Measurements from ENCODE around the gene NEUROG2. TPM values are rescaled to one million over a fixed set of nuclear protein-coding genes. Genes with fewer than 3 reads are reported as not detected.

The NEUROG2 gene
- total and polyA plus RNA-seq, 2 of the 4 experiments (the other 2 are of a cell fraction): not detected

GRCh38 chr4:112560084-112560483 is 44.1 kb upstream of the NEUROG2 start:
- Histone ChIP-seq H3K79me1 (ENCODE audit: low read depth in 1 of 2, low read length in 2 of 2) (no peaks in the 10 kb centered on the region), H4K91ac (ENCODE audit: insufficient read depth, low read depth, low read length) (no peak overlapping the region), H4K5ac (ENCODE audit: low read depth, low read length) (no peak overlapping the region), H2BK120ac (ENCODE audit: low read depth, low read length) (no peak overlapping the region), H3K4ac (ENCODE audit: low read depth, low read length) (no peak overlapping the region), H3K27me3 (ENCODE audit: control insufficient read depth, insufficient read depth, low read length) (no peaks in the 10 kb centered on the region), H2BK20ac (ENCODE audit: low read depth, low read length) (no peak overlapping the region), H3K4me3 (ENCODE audit: insufficient read depth, low read depth, low read length) (no peak overlapping the region), H3K14ac (replicated peaks; ENCODE audit: low read depth, low read length) (no peak overlapping the region), H3K4me1 (ENCODE audit: control insufficient read depth, insufficient read depth, low read length) (no peaks in the 10 kb centered on the region), H3K56ac (ENCODE audit: extremely low read depth, insufficient read depth, low read length) (no peak overlapping the region), H3K36me3 (ENCODE audit: control insufficient read depth, insufficient read depth, low read length) (no peaks in the 10 kb centered on the region), H3K9me3 (ENCODE audit: control insufficient read depth, insufficient read depth, low read length) (no peaks in the 10 kb centered on the region), H4K8ac (ENCODE audit: low read depth in 2 of 2, low read length in 2 of 2) (no peak overlapping the region), H3K23ac (ENCODE audit: low read depth, low read length) (no peak overlapping the region), H3K18ac (ENCODE audit: low read depth, low read length) (no peak overlapping the region), H3K9me1 (ENCODE audit: insufficient read depth, low read length) (no peaks in the 10 kb centered on the region), H2AFZ (replicated peaks; ENCODE audit: low read length, poor library complexity) (no peak overlapping the region), H3K4me2 (ENCODE audit: low read depth, low read length) (no peak overlapping the region), H4K20me1 (ENCODE audit: insufficient read depth, low read length) (no peaks in the 10 kb centered on the region), H2BK5ac (ENCODE audit: low read depth, low read length, poor library complexity, severe bottlenecking) (no peak overlapping the region), H2AK9ac (replicated peaks; ENCODE audit: low read depth, low read length, poor library complexity) (no peak overlapping the region), H3K27ac (ENCODE audit: insufficient read depth, low read length) (no peak overlapping the region), H3K9ac (ENCODE audit: low read depth, low read length) (no peak overlapping the region), H2AK5ac (ENCODE audit: low read depth, low read length) (no peak overlapping the region), H2BK15ac (ENCODE audit: low read depth, low read length) (no peak overlapping the region)
- in situ Hi-C loops (cut with MboI; ENCODE audit: low sequenced_read_pairs): no loop called here
- BruUV-seq (replicated peaks): no TSS peak
- DNase-seq: no peak
- ATAC-seq (ENCODE audit: low read depth): no peak
- WGBS, 2 experiments (ENCODE audit: extremely low coverage in 2 of 2, insufficient read length in 1 of 2): 100% methylated on average over 1 of the region's 2 CpGs; no CpG with 5 or more reads in 1 of the 2 experiments
- TF ChIP-seq SMC3 (IDR thresholded peaks at IDR 0.05; ENCODE audit: low read depth, low read length) (no peak), CEBPB (IDR thresholded peaks at IDR 0.05; ENCODE audit: low read depth, low read length) (no peak), BHLHE40 (IDR thresholded peaks at IDR 0.05; ENCODE audit: low read depth, low read length) (no peak), MXI1 (IDR thresholded peaks at IDR 0.05; ENCODE audit: borderline replicate concordance, low read depth, low read length) (no peak), RCOR1 (IDR thresholded peaks at IDR 0.05; ENCODE audit: insufficient replicate concordance, low read length) (no peak)
- intact Hi-C loops (cut with micrococcal nuclease): no loop called here
- POLR2A ChIA-PET (ENCODE audit: unreplicated experiment): no interaction called here
- dilution Hi-C loops (cut with HindIII; ENCODE audit: low sequenced_read_pairs, unreplicated experiment): no loop called here
- CTCF ChIA-PET: interaction anchor here (0.7 kb wide), 1 partner anchor 35 kb away, joined by 3 read pairs; no protein-coding TSS in a partner anchor

Data from IMR-90 (cell line).